ENCODE measurements around the gene S100P. TPM values are rescaled to one million over a fixed set of nuclear protein-coding genes. Genes with fewer than 3 reads are reported as not detected.
A peak's percentile ranks its signal among the peaks of the same experiment; 100 is the strongest.
"Not testable (repeated sequence)": the region's sequence is repeated elsewhere in the genome, so short reads cannot be mapped to it uniquely, and the experiment has no call there.

S100P gene
- total RNA-seq, 1 donor from 2014 or later, result 0.07 TPM

- DNase-seq (ENCODE audit: low read depth, low spot score), result not testable (repeated sequence)
These were observed 21.0 kb upstream of the S100P start for GRCh38 chr4:6672541-6673190.

GRCh38 chr4:6673191-6673659 is 20.5 kb upstream of the S100P start:
- not testable (repeated sequence) for DNase-seq (ENCODE audit: low read depth, low spot score)

GRCh38 chr4:6673660-6674499 is 19.8 kb upstream of the S100P start:
- peak; percentile 88 for DNase-seq (ENCODE audit: low read depth, low spot score)

- DNase-seq (ENCODE audit: low read depth, low spot score), result no peak
These were observed 19.1 kb upstream of the S100P start for GRCh38 chr4:6674500-6675149.

- no peak for DNase-seq (ENCODE audit: low read depth, low spot score)
These were observed 16.7 kb upstream of the S100P start for GRCh38 chr4:6676722-6677558.

GRCh38 chr4:6680372-6681034 is 13.2 kb upstream of the S100P start:
- DNase-seq (ENCODE audit: low read depth, low spot score), result no peak

GRCh38 chr4:6681191-6681590 is 12.5 kb upstream of the S100P start:
- DNase-seq (ENCODE audit: low read depth, low spot score), result no peak

GRCh38 chr4:6682862-6683590 is 10.7 kb upstream of the S100P start:
- DNase-seq (ENCODE audit: low read depth, low spot score), result no peak

GRCh38 chr4:6684656-6685055 is 9.0 kb upstream of the S100P start:
- no peak for DNase-seq (ENCODE audit: low read depth, low spot score)

GRCh38 chr4:6686104-6686787 is 7.4 kb upstream of the S100P start:
- no peak for DNase-seq (ENCODE audit: low read depth, low spot score)

- no peak for DNase-seq (ENCODE audit: low read depth, low spot score)
These were observed 5.5 kb upstream of the S100P start for GRCh38 chr4:6687947-6688878.

GRCh38 chr4:6688879-6689505 is 4.7 kb upstream of the S100P start:
- no peak for DNase-seq (ENCODE audit: low read depth, low spot score)

GRCh38 chr4:6689506-6689960 is 4.1 kb upstream of the S100P start:
- no peak for DNase-seq (ENCODE audit: low read depth, low spot score)

- DNase-seq (ENCODE audit: low read depth, low spot score), result no peak
These were observed 1.3 kb upstream of the S100P start for GRCh38 chr4:6692379-6692778.

GRCh38 chr4:6692806-6693205 is 872 bp upstream of the S100P start:
- DNase-seq (ENCODE audit: low read depth, low spot score), result no peak

GRCh38 chr4:6694177-6694901 is 661 bp downstream of the S100P start:
- no peak for DNase-seq (ENCODE audit: low read depth, low spot score)
